Activated CD8-positive, alpha-beta memory T cell treated with anti-CD3 and anti-CD28 coated beads for 48 hours (primary cell): Measurements from ENCODE around the gene CBFA2T2.
A peak's percentile ranks its signal among the peaks of the same experiment; 100 is the strongest.
"Not testable (repeated sequence)": the region's sequence is repeated elsewhere in the genome, so short reads cannot be mapped to it uniquely, and the experiment has no call there.

Source experiments
- DNase-seq, 3 experiments: peaks; one replicate each; pipeline ENCODE4 v3.0.0-alpha.2; 2020; ENCODE audit warnings: low read depth in 2 of 3, low spot score in 2 of 3

Gene CBFA2T2

DNA sequence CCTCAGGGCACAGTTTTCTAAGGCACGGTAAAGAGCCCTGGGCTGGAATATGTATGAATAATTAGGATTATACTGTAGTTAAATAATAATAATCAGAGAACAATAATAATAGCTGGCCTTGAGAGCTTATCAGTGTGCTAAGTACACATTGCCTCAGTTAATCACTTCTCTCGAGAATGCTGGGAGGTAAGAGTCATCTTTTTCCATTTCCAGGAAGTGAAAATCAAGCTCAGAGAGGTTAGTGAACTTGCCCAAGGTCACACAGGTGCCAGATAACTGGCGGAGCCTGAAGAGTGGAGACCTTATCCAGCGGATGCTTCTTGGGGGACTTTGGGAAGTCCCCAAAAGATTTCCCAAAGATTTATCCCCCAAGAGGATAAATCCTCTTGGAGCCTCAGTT, 19.4 kb upstream of the CBFA2T2 start:
- no peak for DNase-seq

DNA sequence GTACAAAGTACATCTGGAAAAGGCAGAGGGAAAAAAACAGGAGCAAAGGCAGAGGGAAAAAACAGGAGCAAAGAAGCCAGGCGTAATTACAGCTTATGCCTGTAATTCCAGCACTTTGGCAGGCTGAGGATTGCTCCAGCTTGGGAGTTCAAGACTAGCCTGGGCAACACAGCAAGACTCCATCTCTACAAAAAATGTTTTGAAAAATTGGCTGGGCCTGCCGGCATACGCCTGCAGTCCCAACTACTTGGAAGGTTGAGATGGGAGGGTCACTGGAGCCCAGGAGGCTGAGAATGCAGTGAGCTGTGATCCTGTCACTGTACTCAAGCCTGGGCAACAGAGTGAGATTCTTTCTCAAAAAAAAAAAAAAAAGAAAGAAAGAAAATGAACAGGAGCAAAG, 19.0 kb upstream of the CBFA2T2 start:
- no peak for DNase-seq

DNA sequence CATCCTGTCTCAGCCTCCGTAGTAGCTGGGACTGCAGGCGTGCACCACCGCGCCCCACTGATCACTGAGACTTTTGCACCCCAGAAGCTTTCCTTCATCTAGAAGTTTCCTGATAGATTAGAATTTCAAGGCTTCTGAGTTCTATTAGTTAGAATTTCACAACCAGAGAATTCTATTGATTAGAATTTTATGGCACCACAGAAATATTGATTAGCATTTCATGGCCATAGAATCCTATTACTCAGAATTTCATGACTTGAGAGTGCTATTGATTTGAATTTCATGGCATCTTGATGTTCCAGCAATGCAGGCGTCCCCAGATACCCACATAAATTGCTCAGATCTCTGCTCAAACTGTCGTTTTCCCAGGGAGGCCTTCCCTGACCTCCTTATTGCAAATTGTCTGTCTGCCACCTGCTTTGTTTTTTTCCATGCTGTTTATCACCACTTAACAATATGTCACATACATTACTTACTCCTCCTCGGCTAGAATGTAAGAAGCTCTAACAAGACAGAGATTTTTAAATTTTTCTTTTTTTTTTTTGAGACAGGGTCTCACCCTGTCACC, 16.9 kb upstream of the CBFA2T2 start:
- DNase-seq: no peak

DNA sequence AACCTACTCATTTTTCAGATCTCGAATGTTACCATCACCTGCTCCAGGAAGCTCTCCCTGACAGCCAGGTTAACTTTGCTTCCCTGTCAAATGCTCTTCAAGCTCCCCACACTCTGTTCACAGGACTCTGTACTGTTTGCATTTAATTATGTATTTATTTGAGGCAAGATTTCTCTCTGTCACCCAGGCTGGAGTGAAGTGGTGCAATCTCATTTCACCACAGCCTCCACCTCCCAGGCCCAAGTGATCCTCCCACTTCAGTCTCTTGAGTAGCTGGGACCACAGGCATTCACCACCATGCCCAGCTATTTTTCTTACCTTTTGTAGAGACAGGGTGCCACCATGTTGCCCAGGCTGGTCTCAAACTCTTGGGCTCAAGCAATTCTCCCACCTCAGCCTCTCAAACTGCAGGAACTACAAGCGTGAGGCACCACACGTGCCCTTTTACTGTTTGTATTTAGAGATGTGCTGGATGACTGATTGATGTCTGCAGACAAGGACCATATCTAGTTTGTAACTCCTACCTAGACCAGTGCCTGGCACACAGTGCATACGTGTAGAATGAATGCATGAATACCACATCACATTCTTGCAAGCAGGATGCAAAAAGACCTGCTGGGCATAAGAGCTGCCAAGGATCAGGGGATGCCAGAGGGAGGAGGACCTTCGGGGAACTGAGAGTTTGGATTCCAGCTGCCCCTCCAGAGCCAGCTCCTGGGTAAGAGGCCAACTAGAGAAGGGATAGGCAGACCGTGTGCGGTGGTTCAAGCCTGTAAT, 15.6 kb upstream of the CBFA2T2 start:
- DNase-seq: no peak

DNA sequence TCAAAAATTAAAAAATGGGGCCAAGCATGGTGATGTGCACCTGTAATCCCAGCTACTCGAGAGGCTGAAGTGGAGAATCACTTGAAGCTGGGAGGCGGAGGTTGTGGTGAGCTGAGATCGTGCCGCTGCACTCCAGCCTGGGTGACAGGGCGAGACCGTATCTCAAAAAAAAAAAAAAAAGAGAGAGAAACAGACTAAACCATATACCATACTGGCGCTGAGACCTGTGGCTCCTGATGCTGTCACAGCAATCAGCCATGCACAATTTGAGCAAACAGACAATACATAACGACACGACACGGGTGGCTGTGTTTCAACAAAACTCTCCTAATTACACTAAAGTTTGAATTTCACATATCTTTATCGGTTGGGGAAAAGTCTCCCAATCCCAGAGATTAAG, 14.9 kb upstream of the CBFA2T2 start:
- no peak for DNase-seq

DNA sequence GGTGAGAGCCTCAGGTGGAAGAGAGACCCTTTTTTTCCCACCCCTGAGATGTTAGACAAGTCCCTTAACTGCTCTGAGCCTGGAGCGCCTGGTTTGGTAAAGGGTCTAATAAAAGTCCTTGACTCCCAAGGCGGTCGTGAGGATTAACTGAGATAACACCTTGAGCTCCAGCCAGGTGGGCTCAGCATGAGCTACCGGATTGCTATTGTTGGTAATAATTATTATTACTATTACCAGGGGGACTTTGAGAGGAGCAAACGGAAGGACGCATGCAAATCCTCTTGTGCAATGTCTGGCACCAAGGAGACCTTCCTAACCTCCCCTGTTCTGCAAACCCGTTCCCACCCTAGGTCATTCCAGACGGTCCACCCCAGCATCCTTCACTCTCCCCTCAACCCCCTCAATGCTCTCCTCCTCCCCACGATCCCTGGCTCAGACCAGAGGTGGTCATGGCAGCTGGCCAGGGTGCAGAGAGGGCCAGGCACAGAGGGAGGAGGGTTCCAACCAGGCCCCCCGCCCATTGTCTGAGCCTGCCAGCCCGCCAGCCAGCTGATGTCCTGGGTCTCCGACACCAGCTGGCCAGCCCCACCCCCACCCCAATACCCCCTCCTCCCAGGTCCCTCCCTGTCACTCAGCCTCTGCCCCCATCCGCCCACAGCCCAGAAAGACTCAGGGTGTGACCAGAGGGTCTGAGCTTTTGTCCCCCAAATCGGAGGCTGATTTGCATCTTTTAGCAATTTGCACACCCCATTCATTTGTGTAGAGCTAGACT, 14.3 kb upstream of the CBFA2T2 start:
- no peak for DNase-seq

DNA sequence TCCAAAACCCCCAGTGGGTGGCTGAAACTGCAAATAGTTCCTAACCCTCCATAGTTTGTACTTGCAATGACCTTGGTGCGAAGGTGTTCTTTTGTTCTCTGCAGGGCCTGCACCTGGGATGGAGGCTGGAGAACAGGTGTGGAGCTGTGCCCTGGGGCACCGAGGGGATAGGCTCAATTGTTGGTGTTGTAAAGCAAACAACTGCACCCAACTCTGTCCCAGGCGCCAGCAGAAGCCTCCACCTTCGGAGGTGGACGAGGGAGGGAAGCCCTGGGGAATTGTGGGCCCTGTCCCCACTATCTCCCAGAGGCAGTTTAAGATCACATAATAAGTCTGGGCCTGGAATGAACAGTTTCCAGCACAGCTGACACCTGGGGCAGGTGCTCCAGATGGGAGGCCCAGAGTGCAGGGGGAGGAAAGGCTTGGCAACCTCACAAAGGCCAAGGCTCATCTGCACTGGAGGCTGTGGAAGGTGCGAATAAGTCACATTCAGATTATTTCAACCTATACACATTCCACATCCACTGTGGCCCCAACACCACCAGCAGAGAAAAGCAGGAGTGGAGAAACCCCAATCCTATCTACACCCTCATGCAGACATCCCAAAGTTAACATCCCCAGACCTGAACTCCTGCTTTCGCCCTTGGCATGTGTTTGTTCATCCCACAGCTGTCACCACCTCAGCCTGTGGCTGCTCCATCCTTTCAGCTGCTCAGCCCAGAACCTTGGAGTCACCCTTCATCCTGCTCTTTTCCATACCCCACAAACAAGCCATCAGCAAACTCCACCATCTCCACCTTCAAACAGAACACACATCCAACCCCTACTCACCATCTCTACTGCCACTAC, 12.3 kb upstream of the CBFA2T2 start:
- DNase-seq: no peak

DNA sequence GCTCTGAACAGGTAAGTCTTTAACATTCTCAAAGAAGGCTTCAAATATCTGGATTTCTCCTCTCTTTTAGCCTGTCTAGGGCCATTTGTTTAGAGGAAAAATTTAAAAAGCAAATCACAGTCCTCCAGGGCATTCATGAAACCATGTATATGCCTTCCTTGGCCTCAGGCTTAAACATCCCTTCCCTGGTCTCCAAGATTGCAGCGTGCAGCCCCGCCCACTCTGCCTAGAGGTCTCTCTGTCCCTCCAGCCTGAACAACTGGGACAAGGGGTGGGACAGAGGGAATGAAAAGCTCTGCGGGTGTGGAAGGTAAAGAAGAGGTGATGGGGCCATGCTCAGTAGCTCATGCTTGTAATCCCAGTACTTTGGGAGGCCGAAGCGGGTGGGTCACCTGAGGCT, 9.8 kb upstream of the CBFA2T2 start:
- DNase-seq: no peak

DNA sequence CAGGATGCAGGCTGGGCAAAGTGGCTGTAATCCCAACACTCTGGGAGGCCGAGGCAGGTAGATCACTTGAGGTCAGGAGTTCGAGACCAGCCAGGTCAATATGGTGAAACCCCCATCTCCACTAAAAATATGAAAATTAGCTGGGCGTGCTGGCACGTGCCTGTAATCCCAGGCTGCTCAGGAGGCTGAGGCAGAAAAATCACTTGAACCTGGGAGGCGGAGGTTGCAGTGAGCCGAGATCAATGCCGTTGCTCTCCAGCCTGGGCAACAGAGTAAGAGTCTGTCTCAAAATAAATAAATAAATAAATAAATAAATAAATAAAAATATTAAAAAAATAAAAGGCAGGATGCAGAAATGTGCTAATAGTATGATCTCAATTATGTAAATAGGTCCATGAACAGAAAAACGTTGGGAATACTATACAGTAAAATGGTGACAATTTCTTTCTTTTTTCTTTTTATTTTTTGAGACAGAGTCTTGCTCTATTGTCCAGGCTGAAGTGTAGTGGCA, 8.4 kb upstream of the CBFA2T2 start:
- DNase-seq: no peak

DNA sequence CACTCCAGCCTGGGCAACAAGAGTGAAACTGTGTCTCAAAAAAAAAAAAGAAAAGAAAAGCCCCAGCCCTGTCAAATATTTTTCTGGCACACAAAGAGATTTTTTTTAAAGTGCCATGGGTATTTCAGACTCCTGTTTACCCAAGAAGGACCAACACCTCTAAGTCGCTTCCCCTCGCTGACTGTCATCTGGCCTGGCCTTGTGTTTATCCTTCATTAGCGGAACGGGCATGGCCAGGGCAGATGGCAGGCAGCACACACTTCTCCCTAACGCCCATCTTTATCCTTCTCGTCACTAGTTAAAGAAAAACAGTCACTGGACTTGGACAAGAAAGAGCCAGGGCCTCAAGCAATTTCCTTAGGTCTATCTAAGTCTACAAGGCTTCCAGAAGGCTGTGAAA, 7.3 kb upstream of the CBFA2T2 start:
- no peak for DNase-seq

DNA sequence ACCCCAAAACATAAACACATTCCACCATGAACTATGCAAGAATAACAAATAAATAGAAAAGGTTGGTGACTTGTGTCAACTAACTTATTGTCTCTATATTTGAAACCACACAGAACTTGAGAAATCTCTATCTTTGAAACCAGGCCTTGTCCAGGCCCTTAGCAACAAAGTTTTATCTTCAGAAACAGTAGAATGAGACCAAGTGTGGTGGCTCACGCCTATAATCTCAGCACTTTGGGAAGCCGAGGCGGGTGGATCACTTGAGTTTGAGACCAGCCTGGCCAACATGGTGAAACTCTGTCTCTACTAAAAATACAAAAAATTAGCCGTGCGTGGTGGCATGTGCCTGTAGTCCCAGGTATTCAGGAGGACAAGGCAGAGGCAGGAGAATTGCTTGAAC, 6.7 kb upstream of the CBFA2T2 start:
- DNase-seq: not testable (repeated sequence)

DNA sequence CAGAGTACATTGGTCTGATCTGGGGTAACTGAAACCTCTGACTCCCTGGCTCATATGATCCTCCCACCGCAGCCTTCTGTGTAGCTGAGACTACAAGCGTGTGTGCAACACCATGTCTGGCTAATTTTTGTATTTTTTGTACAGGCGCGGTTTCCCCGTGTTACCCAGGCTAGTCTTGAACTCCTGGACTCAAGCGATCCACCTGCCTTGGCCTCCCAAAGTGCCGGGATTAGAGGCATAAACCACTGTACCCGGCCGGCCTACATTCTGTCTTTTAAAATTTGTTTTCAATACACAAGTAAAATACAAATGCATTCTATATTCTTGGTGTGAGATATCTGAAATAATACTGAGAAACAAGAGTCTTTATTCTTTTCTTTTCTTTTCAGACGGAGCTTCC, 1.7 kb upstream of the CBFA2T2 start:
- no peak for DNase-seq

DNA sequence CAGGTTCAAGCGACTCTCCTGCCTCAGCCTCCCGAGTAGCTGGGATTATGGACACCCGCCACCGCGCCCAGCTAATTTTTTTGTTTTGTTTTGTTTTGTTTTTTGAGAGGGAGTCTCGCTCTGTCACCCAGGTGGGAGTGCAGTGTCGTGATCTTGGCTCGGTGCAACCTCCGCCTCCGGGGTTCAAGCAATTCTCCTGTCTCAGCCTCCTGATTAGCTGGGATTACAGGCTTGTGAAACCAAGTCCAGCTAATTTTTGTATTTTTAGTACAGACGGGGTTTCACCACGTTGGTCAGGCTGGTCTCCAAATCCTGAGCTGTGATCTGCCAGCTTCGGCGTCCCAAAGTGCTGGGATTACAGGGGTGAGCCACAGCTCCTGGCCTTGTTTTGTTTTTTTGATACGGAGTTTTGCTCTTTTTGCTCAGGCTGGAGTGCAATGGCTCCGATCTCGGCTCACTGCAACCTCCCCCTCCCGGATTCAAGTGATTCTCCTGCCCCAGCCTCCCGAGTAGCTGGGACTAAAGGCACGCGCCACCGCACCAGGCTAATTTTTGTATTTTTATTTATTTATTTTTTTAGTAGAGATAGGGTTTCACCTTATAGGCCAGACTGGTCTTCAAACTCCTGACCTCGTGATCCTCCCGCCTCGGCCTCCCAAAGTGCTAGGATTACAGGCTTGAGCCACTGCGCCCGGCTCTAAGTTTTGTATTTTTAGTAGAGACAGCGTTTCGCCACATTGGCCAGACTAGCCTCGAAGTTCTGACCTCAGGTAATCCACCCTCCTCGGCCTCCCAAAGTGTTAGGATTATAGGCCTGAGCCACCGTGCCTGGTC, 1.0 kb upstream of the CBFA2T2 start:
- not testable (repeated sequence) for DNase-seq

DNA sequence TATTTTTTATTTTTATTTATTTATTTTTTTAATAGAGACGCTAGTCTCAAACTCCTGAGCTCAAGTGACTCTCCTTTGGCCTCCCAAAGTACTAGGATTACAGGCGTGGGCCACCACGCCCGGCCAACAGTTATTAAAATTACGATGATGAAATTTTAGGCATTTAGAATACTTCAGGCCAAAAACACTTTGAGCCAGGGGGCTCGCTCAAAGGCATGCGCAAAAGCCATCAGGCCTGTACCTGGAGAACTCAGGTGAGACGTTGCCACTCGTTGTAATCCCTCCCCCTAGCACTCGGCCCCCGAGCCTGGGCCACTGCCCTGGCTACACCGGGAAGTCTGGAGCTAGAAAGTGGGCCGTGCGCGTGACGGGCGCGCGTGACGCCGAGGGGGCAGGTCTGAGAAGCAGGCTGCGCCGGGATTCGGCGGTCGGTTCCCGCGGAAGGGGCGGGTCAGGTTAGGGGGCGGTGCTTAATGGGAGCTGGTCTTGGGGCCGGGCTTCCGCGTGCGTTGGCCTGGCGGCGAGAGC, 337 bp upstream of the CBFA2T2 start:
- DNase-seq: peak; percentile 96 to 98 (median 96)

DNA sequence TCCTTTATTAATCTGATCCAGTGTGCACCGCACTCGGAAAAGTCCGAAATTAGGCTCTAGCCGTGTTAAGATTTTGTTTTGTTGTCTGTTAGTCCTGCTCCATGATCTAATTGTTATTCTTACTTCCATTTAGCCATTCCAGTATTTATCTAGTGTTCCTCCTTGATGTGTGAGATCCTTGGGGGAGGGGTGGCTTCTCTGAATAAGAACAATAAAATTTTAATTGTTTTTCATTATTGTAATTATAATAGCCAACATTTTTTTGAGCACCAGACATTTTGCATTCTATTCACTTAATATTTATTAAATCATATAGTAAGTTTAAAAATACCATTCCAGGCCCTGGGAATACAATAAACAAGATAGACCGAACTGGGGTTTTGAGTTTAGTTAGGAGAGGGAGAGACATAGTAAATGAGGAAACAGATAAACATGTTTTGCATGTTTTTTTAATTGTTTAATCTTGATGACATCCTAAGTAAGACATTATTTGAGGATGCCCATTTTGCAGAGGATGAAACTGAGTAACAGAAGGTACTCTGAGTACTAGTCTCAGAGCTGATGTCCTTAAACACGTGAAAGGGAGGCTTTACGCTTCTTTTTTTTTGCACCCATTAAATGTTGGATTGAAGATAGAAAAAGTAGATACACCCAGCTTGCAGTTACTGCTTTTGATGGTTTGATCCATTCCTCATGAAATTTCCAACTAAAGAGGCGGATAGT, 1.2 kb downstream of the CBFA2T2 start:
- DNase-seq: no peak

DNA sequence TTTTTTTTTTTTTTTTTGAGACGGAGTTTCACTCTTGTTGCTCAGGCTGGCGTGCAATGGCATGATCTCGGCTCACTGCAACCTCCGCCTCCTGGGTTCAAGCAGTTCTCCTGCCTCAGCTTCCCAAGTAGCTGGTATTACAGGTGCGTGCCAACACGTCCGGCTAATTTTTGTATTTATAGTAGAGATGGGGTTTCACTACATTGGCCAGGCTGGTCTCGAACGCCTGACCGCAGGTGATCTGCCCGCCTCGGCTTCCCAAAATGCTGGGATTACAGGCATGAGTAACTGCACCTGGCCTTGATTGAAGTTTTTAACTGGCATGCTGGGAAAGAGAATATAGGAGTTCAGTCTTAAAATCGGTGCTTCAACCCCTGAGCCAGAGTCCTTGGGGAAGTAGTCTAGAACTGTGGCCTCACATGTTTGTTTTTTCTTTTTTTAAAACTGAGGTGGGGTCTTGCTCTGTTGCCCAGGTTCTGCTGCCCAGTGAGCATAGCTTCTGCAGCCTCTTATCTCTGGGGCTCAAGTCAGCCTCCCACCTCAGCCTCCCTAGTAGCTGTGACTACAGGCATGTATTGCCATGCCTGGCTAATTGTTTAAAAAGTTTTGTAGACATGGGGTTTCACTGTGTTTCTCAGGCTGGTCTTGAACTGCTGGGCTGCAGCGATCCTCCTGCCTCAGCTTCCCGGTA, 3.3 kb downstream of the CBFA2T2 start:
- DNase-seq: no peak

DNA sequence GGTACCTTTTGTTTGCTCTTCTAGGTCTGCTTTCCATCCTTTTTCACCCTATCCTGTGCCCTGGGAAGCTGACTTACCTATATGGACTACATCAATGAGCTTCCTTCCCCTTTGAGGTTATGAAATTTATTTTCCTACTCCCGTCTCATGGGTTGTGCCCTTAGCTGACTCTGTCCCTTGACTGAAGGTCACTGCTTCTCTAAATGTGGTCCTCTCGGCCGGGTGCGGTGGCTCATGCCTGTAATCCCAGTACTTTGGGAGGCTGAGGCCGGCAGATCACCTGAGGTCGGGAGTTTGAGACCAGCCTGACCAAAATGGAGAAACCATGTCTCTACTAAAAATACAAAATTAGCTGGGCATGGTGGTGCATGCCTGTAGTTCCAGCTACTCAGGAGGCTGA, 6.9 kb downstream of the CBFA2T2 start:
- DNase-seq: not testable (repeated sequence)

DNA sequence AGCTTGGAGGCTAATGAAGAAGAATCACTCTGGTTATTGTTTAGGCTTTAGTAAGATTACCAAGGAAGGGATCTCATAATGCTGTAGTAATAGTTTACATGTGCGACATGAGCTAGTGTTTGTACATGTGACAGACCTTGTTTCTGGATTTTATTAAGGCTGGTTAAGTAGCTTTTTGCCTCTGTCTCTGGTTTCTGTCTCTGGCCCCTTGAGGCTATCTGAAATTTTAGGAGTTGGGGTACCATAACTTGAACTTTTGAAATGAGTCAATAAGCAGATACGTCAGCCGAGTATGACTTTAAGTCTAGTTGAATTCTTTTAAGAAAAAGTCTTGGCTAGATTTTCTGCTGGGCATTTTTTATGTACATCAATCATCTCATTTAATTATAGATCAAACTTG, 9.5 kb downstream of the CBFA2T2 start:
- DNase-seq: no peak

DNA sequence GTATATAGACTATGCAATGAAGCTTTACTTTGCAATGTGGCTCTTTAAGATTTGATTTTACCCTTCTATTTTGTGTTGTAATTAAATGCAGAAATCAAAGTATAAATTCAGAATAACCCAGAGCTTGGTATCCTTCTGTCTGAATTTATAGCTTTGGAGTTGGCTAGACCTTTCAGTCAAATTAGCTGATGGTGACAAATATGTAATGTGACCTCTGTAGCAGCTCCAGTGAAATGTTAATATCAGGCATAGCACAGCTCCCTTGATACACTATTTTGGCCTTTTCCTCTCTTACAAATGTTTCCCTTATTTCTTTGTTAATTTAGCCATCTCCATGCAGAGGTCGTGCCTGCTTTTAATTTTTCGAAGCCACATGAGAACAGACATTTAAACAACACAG, 11.1 kb downstream of the CBFA2T2 start:
- DNase-seq: no peak
